GM12878 (cell line): ENCODE results near the gene MRPL34.

Experiments used
- ATF7 ChIP-seq: fragments of 450-650 bp; IDR thresholded peaks from 2 replicates; pipeline ENCODE4 v1.6.1; 2016; ENCODE audit warnings: low read depth, mild to moderate bottlenecking
- MAX ChIP-seq: IDR thresholded peaks from 2 replicates; pipeline ENCODE4 v1.6.1; 2012; ENCODE audit warnings: low read depth, low read length, improper control_type of control experiment
- REST ChIP-seq: IDR thresholded peaks from 2 replicates; pipeline ENCODE4 v1.6.1; 2012; ENCODE audit warnings: mild to moderate bottlenecking, low read depth, low read length
- TAF1 ChIP-seq: IDR thresholded peaks from 2 replicates; pipeline ENCODE4 v1.6.1; 2011; ENCODE audit warnings: mild to moderate bottlenecking, low read depth, low read length, borderline replicate concordance
- TF ChIP-seq, protein P1 (sequence below): IDR thresholded peaks from 2 replicates; pipeline ENCODE4 v1.6.1; 2011; ENCODE audit warnings: low read depth, mild to moderate bottlenecking, low read length, moderate library complexity, borderline replicate concordance; ENCODE audit errors: extremely low read depth

DNA sequence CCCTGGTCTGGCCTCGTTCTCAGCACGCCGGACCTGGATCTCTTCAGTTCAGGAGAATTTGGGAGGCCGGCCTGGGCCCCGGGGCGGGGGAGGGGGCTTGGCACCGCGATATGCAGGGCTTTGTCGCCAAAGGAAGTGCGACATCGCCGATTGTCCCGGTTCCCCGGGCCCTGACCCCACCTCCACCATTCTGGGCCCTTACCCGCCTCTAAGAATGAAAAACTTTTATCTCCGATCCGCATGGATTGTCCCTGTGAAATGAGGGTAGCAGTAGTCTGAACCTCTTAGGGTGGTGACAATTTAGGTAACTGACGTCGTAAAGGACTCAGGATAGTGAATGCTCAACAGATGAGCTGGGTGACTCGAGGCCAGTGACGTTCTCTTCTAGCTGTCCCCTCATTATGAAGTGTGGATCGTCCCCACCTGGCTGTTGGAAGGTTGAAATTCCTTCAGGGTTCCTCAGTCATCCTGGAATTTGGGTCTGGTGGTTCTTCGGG, 4.3 kb downstream of the MRPL34 start:
- TF ChIP-seq REST (no peak), TAF1 (no peak), ATF7 (no peak), MAX (no peak)
- TF ChIP-seq, protein P1, sequence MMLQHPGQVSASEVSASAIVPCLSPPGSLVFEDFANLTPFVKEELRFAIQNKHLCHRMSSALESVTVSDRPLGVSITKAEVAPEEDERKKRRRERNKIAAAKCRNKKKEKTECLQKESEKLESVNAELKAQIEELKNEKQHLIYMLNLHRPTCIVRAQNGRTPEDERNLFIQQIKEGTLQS, result no peak
